ENCODE data around the gene RHBG.
"Not testable (repeated sequence)": the region's sequence is repeated elsewhere in the genome, so short reads cannot be mapped to it uniquely, and the experiment has no call there.

The RHBG gene, protein sequence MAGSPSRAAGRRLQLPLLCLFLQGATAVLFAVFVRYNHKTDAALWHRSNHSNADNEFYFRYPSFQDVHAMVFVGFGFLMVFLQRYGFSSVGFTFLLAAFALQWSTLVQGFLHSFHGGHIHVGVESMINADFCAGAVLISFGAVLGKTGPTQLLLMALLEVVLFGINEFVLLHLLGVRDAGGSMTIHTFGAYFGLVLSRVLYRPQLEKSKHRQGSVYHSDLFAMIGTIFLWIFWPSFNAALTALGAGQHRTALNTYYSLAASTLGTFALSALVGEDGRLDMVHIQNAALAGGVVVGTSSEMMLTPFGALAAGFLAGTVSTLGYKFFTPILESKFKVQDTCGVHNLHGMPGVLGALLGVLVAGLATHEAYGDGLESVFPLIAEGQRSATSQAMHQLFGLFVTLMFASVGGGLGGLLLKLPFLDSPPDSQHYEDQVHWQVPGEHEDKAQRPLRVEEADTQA

DNA sequence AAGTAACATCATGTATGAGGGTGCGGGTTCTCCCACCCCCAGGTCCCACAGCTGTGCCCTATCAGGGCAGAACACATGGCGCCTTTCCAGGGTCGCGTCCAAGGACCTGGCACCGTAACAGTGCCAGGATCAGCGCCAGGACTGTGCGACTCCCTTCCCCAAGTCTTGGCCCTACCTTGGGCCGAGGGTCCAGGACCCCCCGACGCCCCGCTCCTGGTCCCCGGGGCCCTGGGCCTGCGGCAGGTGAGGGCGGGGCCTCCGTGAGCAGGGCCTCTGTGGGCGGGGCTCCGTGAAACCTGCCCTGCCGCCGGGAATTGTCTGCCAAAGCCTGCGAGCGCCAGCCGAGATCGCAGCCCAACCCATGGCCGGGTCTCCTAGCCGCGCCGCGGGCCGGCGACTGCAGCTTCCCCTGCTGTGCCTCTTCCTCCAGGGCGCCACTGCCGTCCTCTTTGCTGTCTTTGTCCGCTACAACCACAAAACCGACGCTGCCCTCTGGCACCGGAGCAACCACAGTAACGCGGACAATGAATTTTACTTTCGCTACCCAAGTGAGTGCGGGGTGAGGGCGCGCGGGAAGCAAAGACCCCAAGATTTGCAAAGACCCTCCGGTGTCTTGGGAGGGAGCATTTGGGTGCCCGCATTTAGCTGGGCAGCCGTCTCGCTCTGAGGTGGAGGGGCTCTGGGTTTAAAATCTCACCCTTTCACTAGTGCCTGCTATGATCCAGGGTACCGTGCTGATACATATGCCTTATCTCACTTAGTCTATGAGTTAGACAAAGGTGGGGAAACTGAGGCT lies at the start of gene RHBG:
Gene RHBG, plus strand, starts transcription at position 323 of the 796 bp plus-strand sequence. Its CDS starts 39 bp downstream, at position 362.
- DNase-seq = no peak

DNA sequence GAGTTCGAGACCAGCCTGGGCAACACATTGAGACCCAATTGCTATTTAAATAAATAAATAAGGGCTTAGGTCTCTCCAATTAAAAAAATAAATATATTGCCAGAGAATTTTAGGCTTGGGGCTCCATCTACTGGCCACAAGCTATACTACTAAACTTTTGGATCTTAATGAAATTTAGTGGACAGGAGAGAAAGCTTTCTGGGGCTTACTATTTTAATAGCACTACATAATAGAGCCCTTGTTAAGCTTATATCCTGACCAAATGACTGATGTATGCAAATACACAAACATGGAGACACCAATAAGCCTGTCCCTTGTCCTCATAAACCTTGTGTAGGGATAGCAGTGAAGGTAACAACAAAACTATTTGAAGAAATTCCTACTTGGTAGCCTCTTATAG lies 49.3 kb upstream of the RHBG start:
- DNase-seq = no peak

DNA sequence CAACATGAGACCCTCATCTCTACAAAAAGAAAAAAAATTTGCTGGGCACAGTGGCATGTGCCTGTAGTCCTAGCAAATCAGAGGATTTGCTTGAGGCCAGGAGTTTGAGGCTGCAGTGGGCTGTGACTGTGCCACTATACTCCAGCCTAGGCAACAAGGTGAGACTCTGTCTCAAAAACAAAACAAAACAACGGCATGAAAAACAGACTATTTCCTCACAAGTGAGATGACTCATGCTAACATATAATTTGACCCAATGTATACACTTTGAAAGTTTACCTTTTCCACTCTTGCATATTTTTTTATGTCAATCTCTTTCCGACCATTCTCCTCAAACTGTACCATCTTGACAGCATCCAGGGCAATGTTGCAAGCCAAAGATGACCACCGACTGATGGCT lies 48.5 kb upstream of the RHBG start:
- DNase-seq = no peak

DNA sequence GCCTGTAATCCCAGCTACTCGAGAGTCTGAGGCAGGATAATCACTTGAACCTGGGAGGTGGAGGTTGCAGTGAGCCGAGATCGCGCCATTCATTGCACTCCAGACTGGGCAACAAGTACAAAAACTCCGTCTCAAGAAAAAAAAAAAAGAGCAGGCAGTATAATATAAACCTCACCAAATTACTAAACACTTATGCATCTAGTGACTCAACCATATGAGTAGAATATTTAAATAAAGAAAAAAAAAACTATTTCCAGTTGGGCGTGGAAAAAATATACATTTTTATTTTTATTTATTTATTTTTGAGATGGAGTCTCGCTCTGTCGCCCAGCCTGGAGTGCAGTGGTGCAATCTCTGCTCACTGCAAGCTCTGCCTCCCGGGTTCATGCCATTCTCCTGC lies 45.8 kb upstream of the RHBG start:
- not testable (repeated sequence) for DNase-seq

DNA sequence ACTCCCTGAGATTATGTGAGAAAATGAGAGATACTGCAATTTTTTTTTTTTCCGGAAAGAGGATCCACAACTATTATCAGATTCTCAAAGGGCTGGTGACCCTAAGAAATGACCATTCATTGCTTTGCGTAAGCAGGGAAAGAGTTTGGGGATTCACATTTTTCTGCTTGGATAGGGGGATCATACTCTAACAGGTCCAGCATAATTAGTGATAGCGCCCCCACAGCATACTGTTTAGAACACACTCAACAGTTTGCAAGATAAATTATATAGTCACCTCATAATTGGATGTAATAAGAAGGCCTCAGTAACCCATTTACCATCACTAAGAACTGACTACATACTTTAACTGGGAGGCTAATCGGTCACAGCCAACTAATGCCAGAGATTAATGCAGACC lies 32.8 kb upstream of the RHBG start:
- DNase-seq = no peak

DNA sequence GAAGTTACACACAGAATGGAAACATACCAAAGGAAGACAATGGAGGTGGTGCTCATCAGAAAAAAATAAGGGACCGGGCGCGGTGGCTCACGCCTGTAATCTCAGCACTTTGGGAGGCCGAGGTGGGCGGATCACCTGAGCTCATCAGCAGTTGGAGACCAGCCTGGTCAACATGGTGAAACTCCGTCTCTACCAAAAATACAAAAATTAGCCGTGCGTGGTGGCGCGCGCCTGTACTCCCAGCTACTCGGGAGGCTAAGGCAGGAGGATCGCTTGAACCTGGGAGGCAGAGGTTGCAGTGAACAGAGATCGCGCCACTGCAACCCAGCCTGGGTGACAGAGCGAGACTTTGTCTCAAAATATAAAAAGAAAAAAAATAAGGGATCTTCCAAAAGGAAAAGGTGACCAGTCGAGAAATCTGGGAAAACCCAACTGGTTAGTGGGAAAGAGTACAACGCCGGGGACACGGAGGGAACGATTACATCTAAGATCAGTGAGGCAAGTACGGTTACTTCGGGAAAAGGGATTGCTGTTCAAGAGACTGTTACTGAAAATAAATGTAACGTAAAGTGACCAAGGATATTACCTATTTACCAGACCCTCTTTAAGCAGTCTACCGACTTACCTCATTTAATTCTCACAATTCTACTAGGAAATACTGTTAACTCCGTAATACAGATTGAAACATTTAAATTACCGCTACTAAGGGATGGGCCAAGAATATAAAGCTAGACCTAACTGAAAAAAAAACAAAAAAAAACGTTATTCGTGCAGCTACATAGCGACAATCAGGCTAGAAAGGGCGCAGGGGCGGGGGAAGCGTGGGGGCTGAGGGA lies 31.7 kb upstream of the RHBG start:
- no peak for DNase-seq

DNA sequence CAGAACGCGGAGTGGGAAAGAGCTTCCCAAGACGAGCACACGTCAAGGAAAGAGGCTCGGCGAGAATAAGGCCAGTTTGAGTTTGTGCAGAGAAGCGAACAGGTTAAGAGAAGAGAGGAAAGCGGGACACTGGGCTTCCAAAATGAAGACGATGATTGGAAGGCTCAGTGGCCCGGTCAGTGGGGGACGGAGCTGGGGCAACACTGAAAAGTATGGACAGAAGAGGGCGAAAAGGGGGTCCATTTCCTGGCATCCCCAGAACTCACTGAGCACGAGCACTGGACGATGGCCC lies 31.2 kb upstream of the RHBG start:
- no peak for DNase-seq

DNA sequence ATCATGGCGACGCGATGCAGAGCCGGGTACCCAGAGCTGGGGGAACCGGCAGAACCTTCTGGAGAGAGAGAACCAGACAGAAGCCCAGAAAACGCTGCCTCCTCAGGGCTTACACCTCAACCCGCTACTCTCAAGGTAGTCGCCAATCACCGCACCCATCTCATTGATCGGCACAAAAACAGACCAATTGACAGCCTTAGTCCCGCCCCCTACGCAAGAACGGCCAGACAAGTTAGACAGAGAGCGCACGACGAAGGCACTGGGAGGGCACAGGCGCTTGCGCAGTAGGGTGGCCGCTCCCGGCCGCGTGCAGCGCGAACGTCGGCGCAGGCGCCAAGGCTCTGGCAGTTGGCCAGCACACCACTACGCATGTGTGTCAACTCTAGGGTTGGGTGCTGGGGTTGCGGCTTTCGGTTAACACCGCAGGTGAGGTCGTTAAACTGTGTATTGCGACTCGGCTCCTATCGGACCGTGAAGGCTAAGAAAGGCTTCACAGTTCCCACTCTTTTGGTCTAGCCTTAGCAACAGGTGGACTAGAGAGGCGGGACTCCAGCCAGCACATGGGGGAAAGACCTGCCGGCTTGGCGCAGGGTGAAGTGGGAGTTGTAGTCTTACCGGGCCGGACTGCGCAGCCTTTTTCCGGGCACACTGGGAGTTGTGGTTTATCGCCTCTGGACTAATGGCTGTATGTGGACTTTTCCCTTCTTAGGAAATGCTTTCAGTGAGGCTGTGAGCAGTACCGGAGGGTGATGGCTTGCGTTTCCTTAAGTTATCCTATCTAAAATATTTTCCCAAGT lies 30.6 kb upstream of the RHBG start, which contains the start of the genes CCT3 and TSACC:
Gene CCT3, minus strand, starts transcription at position 113 of the 797 bp plus-strand sequence. Its CDS starts 108 bp downstream, at position 5.
Gene TSACC, plus strand, starts transcription at position 347 of the 797 bp plus-strand sequence. CDS start 1,232 bp downstream, outside the sequence.
- peak; percentile 100 for DNase-seq

DNA sequence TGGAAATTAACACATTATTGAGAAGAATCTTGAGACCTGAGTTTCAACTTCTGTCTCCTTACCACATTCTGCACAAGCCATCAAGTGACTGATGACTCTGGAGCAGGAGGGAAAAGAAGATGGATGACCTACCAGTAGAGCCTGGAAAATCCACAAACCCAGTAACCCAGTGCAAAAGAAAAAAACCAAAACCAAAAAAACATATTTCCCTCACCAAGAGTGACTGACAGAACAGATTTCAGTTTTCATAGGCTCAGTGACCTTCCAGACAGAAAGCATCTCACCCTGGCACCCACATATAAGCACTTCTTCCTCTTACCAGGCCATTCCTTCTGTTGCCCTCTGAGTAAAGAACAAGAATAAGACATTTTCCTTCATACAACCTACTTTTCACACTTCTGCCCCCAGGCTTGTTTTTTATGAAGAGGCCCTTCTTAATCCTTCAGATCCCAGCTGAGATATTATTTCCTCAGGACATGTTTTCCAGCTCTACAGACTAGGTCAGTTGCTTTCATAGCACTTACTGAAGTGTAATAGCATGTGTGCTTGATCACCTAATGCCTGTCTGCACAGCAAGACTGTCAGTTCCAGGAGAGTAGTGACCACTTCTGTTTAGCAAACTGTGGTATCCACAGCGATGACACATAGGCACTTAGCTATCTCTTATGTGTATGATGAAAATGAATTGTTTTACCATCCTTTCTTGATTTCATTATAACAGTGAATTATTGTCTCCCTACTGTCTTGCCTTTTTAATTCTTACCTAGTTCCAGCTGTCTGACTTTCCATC lies 26.6 kb upstream of the RHBG start:
- DNase-seq = no peak

DNA sequence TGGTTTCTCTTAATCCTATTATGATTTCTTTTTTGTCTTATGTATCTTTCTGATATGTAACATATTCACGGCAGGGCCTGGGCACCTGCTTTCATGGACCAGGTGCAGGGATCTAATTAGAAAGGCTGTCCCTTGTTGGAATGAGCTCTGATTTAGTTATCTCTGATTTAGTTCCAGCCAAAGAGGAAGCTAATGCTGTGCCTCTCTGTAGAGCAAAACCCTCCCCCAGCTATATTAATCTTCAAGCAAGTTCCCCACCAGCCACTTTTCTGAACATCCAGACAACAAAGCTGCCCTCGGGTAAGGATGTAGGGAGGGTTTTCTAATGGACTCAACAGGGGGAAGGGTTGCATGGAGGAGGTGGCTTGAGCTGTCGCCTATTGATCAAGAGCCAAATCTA lies 24.6 kb upstream of the RHBG start:
- DNase-seq = no peak

DNA sequence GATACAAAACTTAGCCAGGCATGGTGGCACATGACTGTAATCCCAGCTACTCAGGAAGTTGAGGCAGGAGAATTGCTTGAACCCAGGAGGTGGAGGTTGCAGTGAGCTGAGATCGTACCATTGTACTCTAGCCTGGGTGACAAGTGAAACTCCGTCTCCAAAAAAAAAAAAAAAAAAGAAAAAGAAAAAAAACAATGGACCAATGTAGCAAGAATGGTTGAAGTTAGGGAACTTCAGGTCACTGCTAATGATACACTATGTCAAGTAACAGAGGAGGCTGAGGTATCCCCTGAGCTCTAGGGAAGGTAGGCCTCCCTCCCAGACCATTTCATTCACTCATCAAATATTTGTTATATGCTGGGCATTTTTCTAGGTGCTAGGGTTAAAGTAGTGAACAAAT lies 23.0 kb upstream of the RHBG start:
- DNase-seq = not testable (repeated sequence)

DNA sequence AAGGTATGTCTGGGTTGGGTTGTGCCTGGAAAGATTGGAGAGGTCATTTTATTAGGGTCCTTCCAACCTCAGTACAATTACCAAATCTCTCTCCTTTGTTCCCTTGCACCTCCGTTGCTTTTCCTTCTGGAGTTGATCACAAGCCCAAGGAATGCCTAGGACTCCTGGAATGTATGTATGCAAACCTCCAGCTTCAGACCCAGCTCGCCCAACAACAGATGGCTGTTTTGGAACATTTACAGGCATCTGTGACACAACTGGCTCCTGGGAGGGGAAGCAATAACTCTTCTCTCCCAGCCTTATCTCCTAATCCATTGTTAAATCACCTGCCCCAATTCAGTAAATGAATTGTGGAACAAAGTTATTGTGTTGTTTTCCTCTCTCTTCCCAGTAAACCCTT lies 22.4 kb upstream of the RHBG start:
- DNase-seq = no peak

DNA sequence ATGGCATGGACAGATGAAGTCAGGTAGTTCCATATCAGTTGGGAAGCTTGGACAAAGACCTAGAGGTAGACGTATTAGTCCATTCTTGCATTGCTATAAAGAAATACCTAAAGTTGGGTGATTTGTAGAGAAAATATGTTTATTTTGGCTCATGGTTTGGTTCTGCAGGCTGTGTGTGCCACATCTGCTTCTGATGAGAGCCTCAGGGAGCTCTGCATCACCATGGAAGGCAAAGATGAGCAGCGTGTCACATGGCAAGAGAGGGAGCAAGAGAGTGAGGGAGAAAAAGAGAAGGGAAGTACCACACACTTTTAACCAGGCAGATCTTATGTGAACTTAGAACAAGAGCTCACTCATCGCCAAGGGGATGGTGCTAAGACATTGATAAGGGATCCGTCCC lies 21.7 kb upstream of the RHBG start:
- no peak for DNase-seq

DNA sequence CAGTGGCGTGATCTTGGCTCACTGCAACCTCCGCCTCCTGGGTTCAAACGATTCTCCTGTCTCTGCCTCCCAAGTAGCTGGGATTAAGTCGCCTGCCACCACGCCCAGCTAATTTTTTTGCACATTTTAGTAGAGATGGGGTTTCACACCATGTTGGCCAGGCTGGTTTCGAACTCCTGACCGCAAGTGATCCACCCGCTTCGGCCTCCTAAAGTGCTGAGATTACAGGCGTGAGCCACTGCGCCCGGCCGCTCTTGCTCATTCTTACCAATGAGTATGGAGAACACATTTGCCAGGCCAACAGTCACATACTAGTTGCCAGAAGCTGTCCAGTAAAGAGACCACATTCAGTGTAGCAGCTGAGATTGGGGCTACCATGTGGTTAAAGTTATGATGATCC lies 16.5 kb upstream of the RHBG start:
- not testable (repeated sequence) for DNase-seq

DNA sequence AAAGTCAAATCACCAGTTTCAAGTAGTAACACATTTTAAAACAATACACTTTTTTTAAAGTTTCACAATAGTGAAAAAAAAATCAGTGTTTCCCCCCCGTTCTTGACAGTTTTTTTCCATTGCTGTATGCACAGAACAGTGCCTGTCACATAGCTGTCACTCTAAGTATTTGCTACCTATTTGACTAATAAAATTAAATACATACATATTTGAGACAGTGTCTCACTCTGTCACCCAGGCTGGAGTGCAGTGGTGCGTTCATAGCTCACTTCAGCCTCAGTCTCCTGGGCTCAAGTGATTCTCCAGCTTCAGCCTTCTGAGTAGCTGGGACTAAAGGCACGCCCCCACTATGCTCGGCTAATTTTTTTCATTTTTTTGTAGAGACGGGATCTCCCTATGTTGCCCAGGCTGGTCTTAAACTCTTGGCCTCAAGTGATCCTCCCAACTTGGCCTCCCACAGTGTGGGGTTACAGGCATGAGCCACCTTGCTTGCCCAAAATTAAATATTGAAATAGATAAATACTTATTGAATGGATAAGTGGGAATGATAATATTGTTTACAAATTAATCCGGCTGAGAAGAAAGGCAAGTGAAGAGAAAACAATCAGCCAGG lies 12.6 kb upstream of the RHBG start:
- DNase-seq = no peak

DNA sequence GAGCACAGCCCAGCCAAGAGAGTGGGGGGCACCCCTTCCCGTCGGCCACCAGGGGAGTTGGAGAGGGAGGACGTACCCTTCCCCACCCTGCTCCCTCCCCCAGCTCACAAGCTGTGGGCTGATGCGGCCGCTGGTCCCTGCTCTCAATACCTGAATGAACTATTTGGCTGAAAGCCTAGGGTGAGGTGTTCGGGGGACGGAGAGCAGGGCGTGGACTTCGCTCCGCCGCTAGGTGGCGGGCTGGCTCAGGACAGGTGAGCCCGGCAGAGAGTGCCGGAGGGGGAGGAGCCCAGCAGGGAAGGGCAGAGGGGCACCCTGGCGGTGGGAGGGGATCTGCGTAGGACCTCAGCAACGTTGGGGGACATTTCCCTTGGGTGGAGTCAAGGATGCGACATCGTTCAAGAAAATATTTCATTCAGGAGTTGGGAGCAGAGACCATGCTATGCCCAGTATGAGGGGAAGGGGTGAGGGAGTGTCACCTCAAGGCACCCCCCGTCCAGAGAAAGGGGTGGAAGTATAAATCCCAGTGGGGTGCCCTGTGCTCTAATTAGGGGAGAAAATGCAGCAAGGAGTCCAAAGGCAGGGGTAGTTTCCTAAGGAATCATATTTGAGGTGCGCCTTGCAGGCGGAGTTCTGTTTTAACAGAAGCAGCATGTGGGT lies 12.0 kb upstream of the RHBG start:
- DNase-seq = peak; percentile 55

DNA sequence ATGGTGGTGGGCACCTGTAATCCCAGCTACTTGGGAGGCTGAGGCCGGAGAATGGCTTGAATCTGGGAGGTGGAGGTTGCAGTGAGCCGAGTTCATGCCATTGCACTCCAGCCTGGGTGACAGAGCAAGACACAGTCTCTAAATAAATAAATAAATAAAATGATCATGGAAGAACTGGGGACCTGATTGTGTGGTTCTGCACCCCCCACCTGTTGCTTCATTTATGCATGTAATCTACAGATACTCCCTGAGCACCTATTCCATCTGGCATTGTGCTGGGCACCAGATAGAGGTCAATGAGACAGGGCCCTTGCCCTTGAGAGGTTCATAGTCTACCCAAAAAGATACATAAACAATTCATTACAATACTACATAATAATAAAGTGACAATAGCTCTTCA lies 11.0 kb upstream of the RHBG start:
- no peak for DNase-seq

DNA sequence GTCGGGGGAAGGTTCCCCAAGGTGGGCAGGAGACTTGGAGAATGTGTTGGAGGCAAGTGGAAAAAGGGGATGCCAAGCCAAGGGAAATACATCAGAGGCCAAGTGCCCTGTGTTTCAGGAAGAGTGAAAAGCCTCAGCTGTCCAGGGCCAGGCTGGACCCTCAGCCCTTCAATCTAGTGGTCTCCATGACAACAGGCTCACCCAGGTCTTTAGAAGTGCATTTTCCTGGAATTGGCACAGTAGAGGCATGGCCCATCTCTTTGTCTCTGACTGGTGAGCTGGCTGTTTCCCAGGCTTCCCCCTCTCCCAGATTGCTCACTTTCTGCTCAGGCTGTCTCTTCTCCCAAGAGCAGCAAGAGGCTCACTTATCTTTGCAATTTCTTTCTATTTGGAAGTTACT lies 10.4 kb upstream of the RHBG start:
- no peak for DNase-seq

DNA sequence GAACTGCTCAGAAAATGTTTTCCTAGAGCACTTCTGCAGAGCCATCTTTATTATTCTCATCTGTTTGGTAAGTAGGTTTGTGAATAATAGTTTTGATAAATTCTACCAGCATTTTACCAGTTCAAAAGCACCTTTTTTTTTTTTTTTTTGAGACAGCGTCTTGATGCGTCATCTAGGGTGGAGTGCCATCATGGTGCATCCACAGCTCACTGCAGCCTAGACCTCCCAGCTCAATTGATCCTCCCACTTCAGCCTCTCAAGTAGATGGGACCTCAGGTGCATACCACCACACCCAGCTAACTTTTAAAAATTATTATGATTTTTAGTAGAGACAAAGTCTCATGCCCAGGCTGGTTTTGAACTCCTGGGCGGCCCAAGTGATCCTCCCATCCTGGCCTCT lies 9.8 kb upstream of the RHBG start:
- no peak for DNase-seq

DNA sequence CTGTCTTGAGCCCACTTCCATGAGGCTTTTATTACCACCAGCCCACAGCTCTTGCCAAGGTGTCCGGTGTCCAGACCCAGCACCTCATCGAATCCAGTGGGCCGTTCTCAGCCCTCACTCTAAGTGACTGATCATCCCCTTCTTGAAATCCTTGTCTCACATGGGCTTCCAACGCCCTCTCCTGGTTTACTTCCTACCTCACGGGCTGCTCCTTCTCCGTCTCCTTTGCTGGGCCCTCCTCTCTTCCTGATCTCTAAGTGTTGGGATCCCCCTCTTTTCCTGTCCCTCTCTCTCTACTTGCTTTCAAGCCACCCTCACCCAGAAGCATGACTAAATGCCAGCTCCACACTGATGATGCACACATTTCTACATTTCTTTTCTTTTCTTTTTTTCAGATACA lies 9.0 kb upstream of the RHBG start:
- DNase-seq = no peak

DNA sequence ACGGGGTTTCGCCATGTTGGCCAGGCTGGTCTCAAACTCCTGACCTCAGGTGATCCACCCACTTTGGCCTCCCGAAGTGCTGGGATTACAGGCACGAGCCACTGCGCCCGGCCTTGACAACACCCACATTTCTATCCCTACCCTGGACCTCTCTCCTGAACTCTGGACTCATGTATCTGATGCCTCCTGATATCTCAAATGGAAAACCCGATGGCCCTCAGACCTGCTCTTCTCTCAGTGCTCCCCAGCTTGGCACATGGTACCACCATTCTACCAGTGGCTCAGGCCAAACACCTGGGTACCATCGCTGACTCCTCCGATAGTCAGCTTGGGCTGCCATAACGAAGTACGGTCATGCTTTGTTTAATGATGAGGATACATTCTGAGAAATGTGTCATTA lies 8.5 kb upstream of the RHBG start:
- DNase-seq = no peak

Data from activated CD4-positive, CD25-positive, alpha-beta regulatory T cell treated with anti-CD3 and anti-CD28 coated beads, Interleukin-2, amount 50 U/mL, for 72 hours (primary cell).